Neuronal stem cell (in vitro differentiated cells): Measurements from ENCODE around the gene LHFPL2.
A peak's percentile ranks its signal among the peaks of the same experiment; 100 is the strongest.

Experiments used
- DNase-seq: peaks from one replicate; pipeline ENCODE4 v3.0.0-alpha.2; 2013; ENCODE audit warnings: low spot score
- H2AFZ ChIP-seq: one replicate; pipeline ENCODE4 v1.6.1; 2013; ENCODE audit warnings: mild to moderate bottlenecking, low read length, inconsistent platforms
- H2AK5ac ChIP-seq: 2 replicates; pipeline ENCODE4 v1.6.1; 2013; ENCODE audit warnings: low read depth, mild to moderate bottlenecking, inconsistent platforms, low read length, moderate library complexity, mixed read lengths
- H2BK120ac ChIP-seq: 2 replicates; pipeline ENCODE4 v1.6.1; 2013; ENCODE audit warnings: low read depth, mild to moderate bottlenecking, inconsistent platforms, low read length, moderate library complexity, mixed read lengths
- H2BK12ac ChIP-seq: one replicate; pipeline ENCODE4 v1.6.1; 2013; ENCODE audit warnings: low read length, inconsistent platforms
- H2BK15ac ChIP-seq: 2 replicates; pipeline ENCODE4 v1.6.1; 2013; ENCODE audit warnings: mild to moderate bottlenecking, low read length, inconsistent platforms, mixed read lengths
- H2BK5ac ChIP-seq: one replicate; pipeline ENCODE4 v1.6.1; 2013; ENCODE audit warnings: inconsistent platforms, mild to moderate bottlenecking, low read length, moderate library complexity
- H3K14ac ChIP-seq: one replicate; pipeline ENCODE4 v1.6.1; 2013; ENCODE audit warnings: low read length, inconsistent platforms
- H3K18ac ChIP-seq: 2 replicates; pipeline ENCODE4 v1.6.1; 2013; ENCODE audit warnings: low read length, inconsistent platforms
- H3K23ac ChIP-seq: 2 replicates; pipeline ENCODE4 v1.6.1; 2013; ENCODE audit warnings: low read depth, mild to moderate bottlenecking, mixed read lengths, low read length, inconsistent platforms; ENCODE audit not compliant: poor library complexity
- H3K27ac ChIP-seq: replicated peaks from 3 replicates; pipeline ENCODE4 v1.5.1; 2013; ENCODE audit warnings: low read length, inconsistent platforms
- H3K27me3 ChIP-seq, 3 experiments: 2 replicates each; pipeline ENCODE4 v1.6.1; 2013; ENCODE audit warnings: low read length in 3 of 3, mild to moderate bottlenecking in 2 of 3, inconsistent platforms in 1 of 3, low read depth in 1 of 3, mixed read lengths in 1 of 3, moderate library complexity in 1 of 3; ENCODE audit not compliant: control insufficient read depth in 3 of 3, insufficient read depth in 3 of 3
- H3K36me3 ChIP-seq, 2 donors: replicated peaks in 1 of 2; 2 replicates each; pipeline ENCODE4 v1.6.1; 2013; ENCODE audit warnings: low read length in 2 of 2; ENCODE audit not compliant: control insufficient read depth in 2 of 2, insufficient read depth in 2 of 2
- H3K4ac ChIP-seq: 2 replicates; pipeline ENCODE4 v1.6.1; 2013; ENCODE audit warnings: inconsistent platforms, mild to moderate bottlenecking, low read length, moderate library complexity
- H3K4me1 ChIP-seq, 2 donors: 1 replicate in 1 of 2; 2 replicates in 1 of 2; pipeline ENCODE4 v1.6.1; 2013; ENCODE audit warnings: low read length in 2 of 2, low read depth in 1 of 2; ENCODE audit not compliant: control insufficient read depth in 2 of 2, insufficient read depth in 1 of 2
- H3K4me2 ChIP-seq: one replicate; pipeline ENCODE4 v1.6.1; 2013; ENCODE audit warnings: mild to moderate bottlenecking, low read length, inconsistent platforms; ENCODE audit not compliant: insufficient read depth, poor library complexity, severe bottlenecking
- H3K4me3 ChIP-seq, 2 donors: 2 replicates each; pipeline ENCODE4 v1.5.1; 2013; ENCODE audit warnings: low read length in 2 of 2, mild to moderate bottlenecking in 2 of 2, inconsistent platforms in 1 of 2, moderate library complexity in 1 of 2
- H3K79me1 ChIP-seq: one replicate; pipeline ENCODE4 v1.6.1; 2013; ENCODE audit warnings: low read depth, mild to moderate bottlenecking, inconsistent platforms, low read length, moderate library complexity
- H3K9ac ChIP-seq: one replicate; pipeline ENCODE4 v1.6.1; 2013; ENCODE audit warnings: mild to moderate bottlenecking, low read depth, low read length, inconsistent platforms; ENCODE audit not compliant: poor library complexity
- H3K9me3 ChIP-seq, 2 donors: replicated peaks in 1 of 2; 2 replicates each; pipeline versions ENCODE3 to v1.6.1; 2013; ENCODE audit warnings: low read length in 2 of 2, mild to moderate bottlenecking in 2 of 2, inconsistent platforms in 1 of 2, low read depth in 1 of 2, mixed read lengths in 1 of 2, moderate library complexity in 1 of 2; ENCODE audit not compliant: control insufficient read depth in 2 of 2, insufficient read depth in 1 of 2
- H4K8ac ChIP-seq: one replicate; pipeline ENCODE4 v1.6.1; 2013; ENCODE audit warnings: low read depth, mild to moderate bottlenecking, inconsistent platforms, low read length, moderate library complexity
- H4K91ac ChIP-seq: one replicate; pipeline ENCODE4 v1.6.1; 2013; ENCODE audit warnings: low read length, low read depth, mild to moderate bottlenecking, inconsistent platforms; ENCODE audit not compliant: poor library complexity
- WGBS, 2 donors: extraction: QIAGEN DNeasy Blood & Tissue Kit; methylation state at CpG; one replicate each; pipeline ENCODE4 v1.1.7; 2013; ENCODE audit warnings: missing lambda C conversion rate in 2 of 2, mixed read lengths in 1 of 2; ENCODE audit not compliant: insufficient read length in 2 of 2, insufficient replicate concordance in 1 of 2; ENCODE audit errors: extremely low coverage in 2 of 2; 5-methylcytosine and 5-hydroxymethylcytosine counted together

The LHFPL2 gene

GRCh38 chr5:78526049-78526525 is 122.5 kb downstream of the LHFPL2 start:
- H3K27me3 ChIP-seq = no peaks in the 10 kb centered on the region
- no peak overlapping the region for H3K4me3 ChIP-seq
- H3K4me1 ChIP-seq = peaks cover 0 to 3% of the 10 kb centered on the region in 2 donors

DNA sequence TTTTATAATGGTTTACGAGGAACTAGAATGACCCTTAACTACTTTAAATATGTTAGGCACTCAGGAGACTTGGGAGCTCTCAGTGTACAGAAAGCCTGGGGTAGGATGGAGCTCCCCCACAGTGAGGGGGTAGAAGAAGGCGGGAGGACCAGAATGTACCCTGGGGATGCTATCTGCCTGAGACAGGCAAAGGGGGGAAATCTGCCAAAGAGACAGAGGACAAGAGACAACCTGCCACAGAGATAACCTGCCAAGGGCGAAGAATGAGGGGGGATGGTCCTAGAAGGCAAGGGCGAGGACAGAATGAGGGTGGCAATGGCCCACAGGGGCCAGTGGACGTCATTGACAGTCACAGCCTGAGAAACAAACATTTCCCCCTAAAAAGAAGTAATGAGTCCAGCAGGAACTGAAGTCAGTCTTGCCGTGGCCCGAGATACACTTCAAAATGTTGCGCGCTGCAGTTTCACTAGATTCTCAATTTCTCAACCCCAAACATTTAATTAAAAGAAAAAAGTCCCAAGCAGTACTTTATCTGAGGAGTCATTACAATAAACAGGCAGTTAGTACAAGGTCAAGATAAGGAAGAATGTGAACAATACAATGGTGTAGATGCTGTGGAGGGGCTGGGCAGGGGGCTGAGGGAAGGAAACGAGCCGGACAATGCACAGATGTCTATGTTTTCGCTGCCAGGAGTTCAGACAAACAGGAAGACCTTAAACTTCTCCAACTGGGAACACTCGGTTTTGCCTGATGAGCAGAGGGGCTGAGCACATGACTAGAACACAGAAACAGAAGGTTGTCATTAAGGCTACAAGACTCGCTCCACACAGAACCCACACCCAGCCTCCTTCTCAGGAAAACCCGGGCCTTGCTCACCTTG is 125.0 kb downstream of the LHFPL2 start:
- H3K4me1 ChIP-seq = peaks cover 3 to 6% of the 10 kb centered on the region in 2 donors

More at GRCh38 chr5:78526049-78526525, 122.5 kb downstream of the LHFPL2 start:
- Histone ChIP-seq H3K18ac (no peak overlapping the region), H3K27ac (no peak overlapping the region), H3K14ac (no peak overlapping the region), H3K9me3 (no peaks in the 10 kb centered on the region), H2BK12ac (no peak overlapping the region), H3K79me1 (no peaks in the 10 kb centered on the region), H2BK120ac (no peak overlapping the region), H3K36me3 (no peaks in the 10 kb centered on the region), H2AK5ac (no peak overlapping the region), H2BK15ac (no peak overlapping the region), H3K4ac (no peak overlapping the region), H3K4me2 (no peak overlapping the region), H3K23ac (no peak overlapping the region), H4K91ac (no peak overlapping the region), H3K9ac (no peak overlapping the region), H2AFZ (no peak overlapping the region), H2BK5ac (no peak overlapping the region), H4K8ac (no peak overlapping the region)
- WGBS, 2 donors = no CpG with 5 or more reads among the region's 7 CpGs
- DNase-seq = no peak

GRCh38 chr5:78522476-78523260 is 125.9 kb downstream of the LHFPL2 start:
- no peak overlapping the region for H2BK15ac ChIP-seq
- H2BK12ac ChIP-seq = no peak overlapping the region
- no peak overlapping the region for H3K18ac ChIP-seq
- no peak for DNase-seq
- no peak overlapping the region for H4K8ac ChIP-seq
- no peak overlapping the region for H4K91ac ChIP-seq
- H3K9me3 ChIP-seq = no peaks in the 10 kb centered on the region
- no peak overlapping the region for H2AK5ac ChIP-seq
- no peak overlapping the region for H2AFZ ChIP-seq
- H3K79me1 ChIP-seq = no peaks in the 10 kb centered on the region
- H3K4me2 ChIP-seq = no peak overlapping the region
- H3K4me3 ChIP-seq = no peak overlapping the region
- H3K23ac ChIP-seq = no peak overlapping the region
- no CpG with 5 or more reads among the region's 9 CpGs for WGBS, 2 donors
- H2BK5ac ChIP-seq = no peak overlapping the region
- H3K36me3 ChIP-seq = no peaks in the 10 kb centered on the region
- no peak overlapping the region for H3K4ac ChIP-seq
- H3K14ac ChIP-seq = no peak overlapping the region
- H3K27me3 ChIP-seq = no peaks in the 10 kb centered on the region
- H3K4me1 ChIP-seq = peaks cover 4 to 6% of the 10 kb centered on the region in 2 donors
- no peak overlapping the region for H2BK120ac ChIP-seq
- no peak overlapping the region for H3K27ac ChIP-seq
- no peak overlapping the region for H3K9ac ChIP-seq

More for the DNA sequence above, 125.0 kb downstream of the LHFPL2 start:
- no peaks in the 10 kb centered on the region for H3K79me1 ChIP-seq
- no peak overlapping the region for H3K4me3 ChIP-seq
- no peak overlapping the region for H2BK12ac ChIP-seq
- no peak overlapping the region for H2BK120ac ChIP-seq
- H2BK5ac ChIP-seq = no peak overlapping the region
- no peaks in the 10 kb centered on the region for H3K36me3 ChIP-seq
- H3K27ac ChIP-seq = no peak overlapping the region
- no peak overlapping the region for H3K4ac ChIP-seq
- H2AK5ac ChIP-seq = no peak overlapping the region
- no peak overlapping the region for H2AFZ ChIP-seq
- H3K4me2 ChIP-seq = no peak overlapping the region
- H4K8ac ChIP-seq = no peak overlapping the region
- H3K27me3 ChIP-seq = no peaks in the 10 kb centered on the region
- H3K14ac ChIP-seq = no peak overlapping the region
- no peak overlapping the region for H2BK15ac ChIP-seq
- no peak for DNase-seq
- peak overlapping the region; percentile 23 for H3K18ac ChIP-seq
- no peak overlapping the region for H4K91ac ChIP-seq
- H3K23ac ChIP-seq = no peak overlapping the region
- no CpG with 5 or more reads among the region's 15 CpGs for WGBS, 2 donors
- no peak overlapping the region for H3K9ac ChIP-seq
- no peaks in the 10 kb centered on the region for H3K9me3 ChIP-seq

DNA sequence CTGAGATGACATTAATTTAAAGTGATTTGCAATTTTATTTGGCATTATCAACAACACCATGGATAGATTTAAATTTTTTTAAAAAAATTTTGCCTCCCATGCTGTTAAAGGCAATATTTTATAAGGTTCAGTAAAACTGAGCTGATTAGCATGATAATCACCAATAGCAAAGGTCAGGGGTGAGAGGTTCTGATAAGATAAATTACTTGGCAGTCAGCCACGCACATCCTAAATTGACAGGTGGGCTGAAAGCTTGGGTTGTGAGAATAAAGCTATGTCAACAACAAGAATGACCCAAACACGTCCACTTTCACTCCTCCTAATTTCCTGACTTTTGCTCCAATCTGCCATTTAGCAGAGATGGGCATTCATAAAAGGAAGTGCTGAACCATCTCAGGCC is 127.1 kb downstream of the LHFPL2 start:
- Histone ChIP-seq H3K4ac (no peak overlapping the region), H3K27me3 (no peaks in the 10 kb centered on the region), H2BK120ac (no peak overlapping the region), H3K36me3 (no peaks in the 10 kb centered on the region), H4K91ac (no peak overlapping the region), H2BK5ac (no peak overlapping the region), H2BK15ac (no peak overlapping the region), H3K4me2 (no peak overlapping the region), H3K14ac (no peak overlapping the region), H3K23ac (no peak overlapping the region), H3K9ac (no peak overlapping the region), H3K79me1 (no peaks in the 10 kb centered on the region), H4K8ac (no peak overlapping the region), H3K9me3 (no peaks in the 10 kb centered on the region), H3K4me3 (no peak overlapping the region), H3K4me1 (peaks cover 3 to 6% of the 10 kb centered on the region in 2 donors), H2AFZ (no peak overlapping the region), H2BK12ac (no peak overlapping the region), H3K27ac (no peak overlapping the region), H2AK5ac (no peak overlapping the region), H3K18ac (no peak overlapping the region)
- no peak for DNase-seq
- WGBS, 2 donors = no CpG with 5 or more reads among the region's 2 CpGs
